ENCODE measurements around the gene C3orf52. TPM values are rescaled to one million over a fixed set of nuclear protein-coding genes. Genes with fewer than 3 reads are reported as not detected.

C3orf52 gene
- total and polyA plus RNA-seq, 2 experiments from 2014 or later = 9.3 to 20.7 TPM

DNA sequence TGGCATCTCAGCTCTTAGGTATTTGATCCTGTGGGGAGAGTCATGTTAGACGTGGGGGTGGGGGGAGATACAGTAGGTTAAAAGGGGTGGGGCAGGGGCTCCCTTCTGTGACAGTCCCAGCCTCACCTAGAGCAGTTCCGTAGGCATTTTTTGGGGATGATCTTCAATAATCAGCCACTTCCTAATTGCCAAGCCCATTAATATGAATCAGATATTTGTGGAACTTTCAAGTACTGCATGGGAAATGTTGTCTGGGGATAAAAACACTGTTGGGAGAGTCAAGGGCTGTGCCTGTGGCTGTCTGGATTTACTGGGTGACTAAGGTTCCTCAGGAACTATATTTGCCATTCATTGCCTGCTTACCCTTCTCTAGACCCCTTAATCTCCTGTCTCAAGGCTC is 9.5 kb downstream of the C3orf52 start:
- Histone ChIP-seq H3K4me2 (no peak overlapping the region), H3K9me2 (replicated peaks; ENCODE audit: insufficient read depth) (no peaks in the 10 kb centered on the region), H3K27ac (peak overlapping the region; percentile 53), H3K9me3 (ENCODE audit: low read depth) (no peaks in the 10 kb centered on the region), H3K4me3 (no peak overlapping the region), H3K36me3 (replicated peaks; ENCODE audit: insufficient read depth, low read depth) (no peaks in the 10 kb centered on the region), H3K79me2 (peaks cover 10% of the 10 kb centered on the region), H3K27me3 (no peaks in the 10 kb centered on the region), H2AFZ (no peak overlapping the region), H4K20me1 (ENCODE audit: insufficient read depth, poor library complexity, severe bottlenecking) (no peaks in the 10 kb centered on the region), H3K4me1 (ENCODE audit: insufficient read depth) (peaks cover 28% of the 10 kb centered on the region)
- no peak for DNase-seq (ENCODE audit: low spot score)
- 52% methylated on average over 2 of the region's 2 CpGs for WGBS (ENCODE audit: low lambda C conversion rate, missing lambda C conversion rate)
- no peak for TF ChIP-seq CTCF (IDR thresholded peaks at IDR 0.05; ENCODE audit: poor library complexity)
- no peak for TF ChIP-seq EZH2 (IDR thresholded peaks at IDR 0.05; ENCODE audit: borderline replicate concordance)
- no peak for TF ChIP-seq EZH2phosphoT487 (IDR thresholded peaks at IDR 0.05; ENCODE audit: low read depth, severe bottlenecking, unreplicated experiment)

- no peaks in the 10 kb centered on the region for H3K9me2 ChIP-seq (replicated peaks; ENCODE audit: insufficient read depth)
- TF ChIP-seq CTCF (IDR thresholded peaks at IDR 0.05; ENCODE audit: poor library complexity) (no peak), EZH2 (IDR thresholded peaks at IDR 0.05; ENCODE audit: borderline replicate concordance) (no peak), EZH2phosphoT487 (IDR thresholded peaks at IDR 0.05; ENCODE audit: low read depth, severe bottlenecking, unreplicated experiment) (no peak)
- H4K20me1 ChIP-seq (ENCODE audit: insufficient read depth, poor library complexity, severe bottlenecking) = no peaks in the 10 kb centered on the region
- no peak overlapping the region for H3K4me3 ChIP-seq
- 40% methylated on average over 2 of the region's 2 CpGs for WGBS (ENCODE audit: low lambda C conversion rate, missing lambda C conversion rate)
- no peak overlapping the region for H3K4me2 ChIP-seq
- H3K27ac ChIP-seq = peak overlapping the region; percentile 68
- no peaks in the 10 kb centered on the region for H3K9me3 ChIP-seq (ENCODE audit: low read depth)
- no peak overlapping the region for H2AFZ ChIP-seq
- no peaks in the 10 kb centered on the region for H3K36me3 ChIP-seq (replicated peaks; ENCODE audit: insufficient read depth, low read depth)
- H3K79me2 ChIP-seq = peaks cover 10% of the 10 kb centered on the region
- no peak for DNase-seq (ENCODE audit: low spot score)
- no peaks in the 10 kb centered on the region for H3K27me3 ChIP-seq
- H3K4me1 ChIP-seq (ENCODE audit: insufficient read depth) = peaks cover 24% of the 10 kb centered on the region
Measured at GRCh38 chr3:112096176-112096575, 10.0 kb downstream of the C3orf52 start.

DNA sequence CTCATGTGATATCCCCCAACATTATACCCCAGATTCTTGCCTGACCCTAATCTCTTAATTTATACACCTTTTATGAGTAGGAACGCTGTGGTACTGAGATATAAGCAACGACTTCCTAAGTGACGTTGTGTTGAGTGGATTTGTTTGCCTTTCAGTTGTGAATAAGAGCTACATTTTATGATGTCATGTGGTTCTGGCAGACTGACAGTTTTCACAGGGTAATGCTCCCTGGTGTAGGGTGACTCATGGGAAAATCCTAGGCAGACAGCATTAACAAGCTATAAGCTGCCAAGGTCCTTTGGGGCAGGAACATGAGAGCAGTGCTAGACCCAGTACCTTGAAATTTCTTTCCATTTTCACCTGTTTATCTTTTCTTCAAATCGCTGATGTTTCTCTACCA is 11.2 kb downstream of the C3orf52 start:
- WGBS (ENCODE audit: low lambda C conversion rate, missing lambda C conversion rate) = 46% methylated on average over 4 of the region's 4 CpGs
- TF ChIP-seq EZH2phosphoT487 (IDR thresholded peaks at IDR 0.05; ENCODE audit: low read depth, severe bottlenecking, unreplicated experiment) (no peak), CTCF (IDR thresholded peaks at IDR 0.05; ENCODE audit: poor library complexity) (no peak), EZH2 (IDR thresholded peaks at IDR 0.05; ENCODE audit: borderline replicate concordance) (no peak)
- Histone ChIP-seq H3K27me3 (no peaks in the 10 kb centered on the region), H3K36me3 (replicated peaks; ENCODE audit: insufficient read depth, low read depth) (no peaks in the 10 kb centered on the region), H3K4me2 (peak overlapping the region; percentile 39), H2AFZ (no peak overlapping the region), H3K9me2 (replicated peaks; ENCODE audit: insufficient read depth) (no peaks in the 10 kb centered on the region), H3K4me3 (no peak overlapping the region), H3K4me1 (ENCODE audit: insufficient read depth) (peaks cover 15% of the 10 kb centered on the region), H3K9me3 (ENCODE audit: low read depth) (no peaks in the 10 kb centered on the region), H4K20me1 (ENCODE audit: insufficient read depth, poor library complexity, severe bottlenecking) (no peaks in the 10 kb centered on the region), H3K27ac (peak overlapping the region; percentile 68), H3K79me2 (peaks cover 7% of the 10 kb centered on the region)
- peak; percentile 91 for DNase-seq (ENCODE audit: low spot score)

- Histone ChIP-seq H3K4me3 (no peak overlapping the region), H2AFZ (no peak overlapping the region), H3K36me3 (replicated peaks; ENCODE audit: insufficient read depth, low read depth) (no peaks in the 10 kb centered on the region), H3K27ac (no peak overlapping the region), H4K20me1 (ENCODE audit: insufficient read depth, poor library complexity, severe bottlenecking) (no peaks in the 10 kb centered on the region), H3K4me2 (no peak overlapping the region), H3K27me3 (no peaks in the 10 kb centered on the region), H3K4me1 (ENCODE audit: insufficient read depth) (peaks cover 3% of the 10 kb centered on the region), H3K79me2 (no peaks in the 10 kb centered on the region), H3K9me3 (ENCODE audit: low read depth) (no peaks in the 10 kb centered on the region), H3K9me2 (replicated peaks; ENCODE audit: insufficient read depth) (no peaks in the 10 kb centered on the region)
- TF ChIP-seq EZH2phosphoT487 (IDR thresholded peaks at IDR 0.05; ENCODE audit: low read depth, severe bottlenecking, unreplicated experiment) = no peak
- no peak for TF ChIP-seq EZH2 (IDR thresholded peaks at IDR 0.05; ENCODE audit: borderline replicate concordance)
- TF ChIP-seq CTCF (IDR thresholded peaks at IDR 0.05; ENCODE audit: poor library complexity) = no peak
- DNase-seq (ENCODE audit: low spot score) = no peak
- WGBS (ENCODE audit: low lambda C conversion rate, missing lambda C conversion rate) = 92% methylated on average over 2 of the region's 2 CpGs
Measured at GRCh38 chr3:112101916-112102315, 15.7 kb downstream of the C3orf52 start.
